ACC112 (cell line): Measurements from ENCODE around the gene RORB.

ENCODE experiments used
- H2AFZ ChIP-seq: fragments of 200-600 bp; sonication (generic); one replicate; pipeline ENCODE4 v1.6.0; 2017; ENCODE audit warnings: antibody characterized with exemption, low read length; ENCODE audit not compliant: unreplicated experiment
- H3K27ac ChIP-seq: fragments of 200-600 bp; sonication (generic); 2 replicates; pipeline ENCODE4 v1.5.1; 2014; ENCODE audit warnings: low read depth, mild to moderate bottlenecking, antibody characterized with exemption, low read length, moderate library complexity
- H3K27me3 ChIP-seq: fragments of 200-600 bp; sonication (generic); 2 replicates; pipeline ENCODE4 v1.6.1; 2014; ENCODE audit warnings: mild to moderate bottlenecking, antibody characterized with exemption, low read length, moderate library complexity, mixed read lengths; ENCODE audit not compliant: insufficient read depth
- H3K36me3 ChIP-seq: fragments of 200-600 bp; sonication (generic); 2 replicates; pipeline ENCODE4 v1.6.1; 2016; ENCODE audit warnings: mild to moderate bottlenecking, antibody characterized with exemption, low read length, moderate library complexity, mixed read lengths; ENCODE audit not compliant: insufficient read depth
- H3K4me1 ChIP-seq: fragments of 200-600 bp; sonication (generic); one replicate; pipeline ENCODE4 v1.6.1; 2016; ENCODE audit warnings: low read length, mixed read lengths; ENCODE audit not compliant: insufficient read depth, unreplicated experiment, control insufficient read depth
- H3K4me3 ChIP-seq: fragments of 200-600 bp; sonication (generic); 2 replicates; pipeline ENCODE4 v1.5.1; 2014; ENCODE audit warnings: mild to moderate bottlenecking, low read depth, low read length
- H3K79me2 ChIP-seq: fragments of 200-600 bp; sonication (generic); one replicate; pipeline ENCODE4 v1.6.0; 2016; ENCODE audit warnings: low read length; ENCODE audit not compliant: control insufficient read depth, unreplicated experiment, insufficient read depth

Gene RORB

GRCh38 chr9:74645007-74645639 is 148.0 kb downstream of the RORB start:
- no peaks in the 10 kb centered on the region for H3K36me3 ChIP-seq

DNA sequence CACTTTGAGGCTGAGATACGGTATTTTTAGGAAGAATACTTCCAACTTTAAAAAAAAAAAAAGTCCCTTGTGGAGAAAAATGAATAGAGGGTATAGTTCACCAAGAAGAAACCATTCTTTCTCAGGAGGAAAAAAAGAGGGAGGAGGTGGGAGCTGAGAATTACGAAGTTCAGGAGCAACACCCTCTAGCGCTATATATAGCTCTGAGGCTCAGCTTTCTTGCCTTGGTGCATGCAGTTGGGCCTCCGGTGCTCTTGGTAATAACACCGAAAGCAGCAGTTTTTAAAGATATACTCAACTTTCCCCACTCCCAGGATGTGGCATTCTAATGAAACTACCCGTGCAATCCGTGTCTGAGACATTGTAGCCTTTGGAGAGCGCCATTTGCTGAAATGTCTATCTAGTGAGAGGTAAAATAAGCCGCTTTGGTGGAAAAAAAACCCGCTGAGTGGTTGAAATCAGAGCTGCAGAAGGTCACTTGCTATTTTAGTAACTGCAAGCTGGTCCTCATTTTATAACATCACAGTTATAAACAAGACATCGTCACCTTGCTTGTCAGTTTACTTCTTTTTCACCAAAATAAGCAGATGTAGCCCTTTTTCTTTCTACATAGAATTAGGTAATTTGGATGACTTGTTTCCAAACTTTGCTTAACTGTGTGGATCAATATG is 156.4 kb downstream of the RORB start:
- Histone ChIP-seq H2AFZ (no peak overlapping the region), H3K4me1 (no peaks in the 10 kb centered on the region), H3K36me3 (no peaks in the 10 kb centered on the region), H3K27me3 (peaks cover 28% of the 10 kb centered on the region), H3K4me3 (no peak overlapping the region), H3K27ac (no peak overlapping the region), H3K79me2 (no peaks in the 10 kb centered on the region)

More at GRCh38 chr9:74645007-74645639, 148.0 kb downstream of the RORB start:
- Histone ChIP-seq H3K27ac (no peak overlapping the region), H3K27me3 (peaks cover 30% of the 10 kb centered on the region), H2AFZ (no peak overlapping the region), H3K79me2 (no peaks in the 10 kb centered on the region), H3K4me3 (no peak overlapping the region), H3K4me1 (no peaks in the 10 kb centered on the region)

DNA sequence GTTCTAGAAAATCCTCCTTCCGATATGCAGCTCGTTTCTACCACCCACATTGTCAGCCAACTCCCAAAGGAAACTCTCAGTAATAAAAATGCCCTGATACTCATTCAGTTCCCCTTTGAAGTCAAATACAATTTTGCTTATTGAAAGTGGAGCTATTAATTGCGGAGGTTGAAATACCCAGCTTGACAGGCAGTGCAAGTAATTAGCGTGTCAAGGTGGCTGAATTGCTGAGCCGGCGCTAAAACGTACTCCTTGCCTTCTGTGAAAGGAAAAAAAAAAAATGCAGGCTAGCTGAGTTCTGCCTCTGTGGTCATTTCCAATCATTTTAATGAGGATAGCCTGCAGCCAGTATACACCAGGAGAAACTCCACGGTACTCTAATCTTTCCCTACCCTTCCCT is 165.5 kb downstream of the RORB start:
- no peak overlapping the region for H3K4me3 ChIP-seq
- no peaks in the 10 kb centered on the region for H3K79me2 ChIP-seq
- H3K27ac ChIP-seq = no peak overlapping the region
- no peaks in the 10 kb centered on the region for H3K27me3 ChIP-seq
- H3K4me1 ChIP-seq = peaks cover 5% of the 10 kb centered on the region
- H3K36me3 ChIP-seq = no peaks in the 10 kb centered on the region
- no peak overlapping the region for H2AFZ ChIP-seq

GRCh38 chr9:74663439-74663838 is 166.3 kb downstream of the RORB start:
- H3K4me3 ChIP-seq = no peak overlapping the region
- H3K79me2 ChIP-seq = no peaks in the 10 kb centered on the region
- H3K27ac ChIP-seq = no peak overlapping the region
- peaks cover 5% of the 10 kb centered on the region for H3K4me1 ChIP-seq
- H3K27me3 ChIP-seq = no peaks in the 10 kb centered on the region
- no peaks in the 10 kb centered on the region for H3K36me3 ChIP-seq
- H2AFZ ChIP-seq = no peak overlapping the region

GRCh38 chr9:74666625-74667316 is 169.6 kb downstream of the RORB start:
- Histone ChIP-seq H2AFZ (no peak overlapping the region), H3K27me3 (no peaks in the 10 kb centered on the region), H3K79me2 (no peaks in the 10 kb centered on the region), H3K4me1 (peaks cover 5% of the 10 kb centered on the region), H3K4me3 (no peak overlapping the region), H3K27ac (peak overlapping the region; percentile 55), H3K36me3 (no peaks in the 10 kb centered on the region)

GRCh38 chr9:74672237-74672636 is 175.1 kb downstream of the RORB start:
- Histone ChIP-seq H2AFZ (no peak overlapping the region), H3K79me2 (no peaks in the 10 kb centered on the region), H3K36me3 (no peaks in the 10 kb centered on the region), H3K27ac (no peak overlapping the region), H3K4me1 (no peaks in the 10 kb centered on the region), H3K4me3 (no peak overlapping the region), H3K27me3 (peaks cover 5% of the 10 kb centered on the region; the same call in 1 of the 2 replicates)

DNA sequence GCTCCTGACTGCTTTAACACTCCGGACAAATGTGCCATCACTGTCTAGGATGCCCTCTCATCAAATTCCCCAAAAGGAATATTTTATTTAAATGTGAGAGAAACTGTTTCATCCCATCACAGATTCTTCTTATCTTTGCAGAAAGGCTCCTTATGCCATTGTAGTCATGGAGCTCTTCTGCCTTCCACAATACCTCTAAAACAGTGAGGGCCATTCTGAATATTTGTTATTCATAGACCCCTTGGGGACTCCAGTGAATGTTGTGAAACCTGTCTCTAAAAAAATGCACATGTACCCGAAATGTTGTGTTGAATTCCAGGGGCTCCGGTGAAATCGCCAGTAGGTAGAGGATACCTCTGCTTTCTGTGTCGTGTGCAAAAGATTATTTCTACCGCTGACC is 176.9 kb downstream of the RORB start:
- Histone ChIP-seq H2AFZ (no peak overlapping the region), H3K4me1 (no peaks in the 10 kb centered on the region), H3K27me3 (peaks cover 5% of the 10 kb centered on the region; the same call in 1 of the 2 replicates), H3K36me3 (no peaks in the 10 kb centered on the region), H3K27ac (no peak overlapping the region), H3K4me3 (no peak overlapping the region), H3K79me2 (no peaks in the 10 kb centered on the region)

DNA sequence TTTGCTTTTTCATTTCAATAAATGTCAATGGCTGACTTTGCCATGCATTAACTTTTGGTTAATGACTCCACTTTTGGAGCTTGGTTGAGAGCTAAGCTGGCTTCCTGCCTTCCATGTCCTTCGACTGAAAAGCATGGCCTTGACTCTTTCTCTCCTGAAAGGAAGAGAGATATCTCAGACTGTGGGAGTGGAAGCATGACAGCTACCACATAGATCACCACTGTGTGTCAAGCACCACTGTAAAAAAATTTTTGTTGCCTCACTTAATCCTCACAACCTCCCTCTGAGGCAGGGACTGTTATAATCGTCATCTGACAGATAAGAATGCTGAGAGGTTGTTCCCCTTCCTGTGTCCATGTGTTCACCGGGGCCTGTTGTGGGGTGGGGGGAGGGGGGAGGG is 184.8 kb downstream of the RORB start:
- no peak overlapping the region for H3K4me3 ChIP-seq
- H3K79me2 ChIP-seq = no peaks in the 10 kb centered on the region
- H3K36me3 ChIP-seq = no peaks in the 10 kb centered on the region
- H3K27ac ChIP-seq = no peak overlapping the region
- no peaks in the 10 kb centered on the region; the same call in 1 of the 2 replicates for H3K27me3 ChIP-seq
- H2AFZ ChIP-seq = no peak overlapping the region
- no peaks in the 10 kb centered on the region for H3K4me1 ChIP-seq

GRCh38 chr9:74683322-74683721 is 186.2 kb downstream of the RORB start:
- H3K4me3 ChIP-seq = no peak overlapping the region
- H3K27ac ChIP-seq = no peak overlapping the region
- H3K4me1 ChIP-seq = no peaks in the 10 kb centered on the region
- no peak overlapping the region for H2AFZ ChIP-seq
- no peaks in the 10 kb centered on the region for H3K36me3 ChIP-seq
- H3K79me2 ChIP-seq = no peaks in the 10 kb centered on the region
- no peaks in the 10 kb centered on the region; the same call in 1 of the 2 replicates for H3K27me3 ChIP-seq

DNA sequence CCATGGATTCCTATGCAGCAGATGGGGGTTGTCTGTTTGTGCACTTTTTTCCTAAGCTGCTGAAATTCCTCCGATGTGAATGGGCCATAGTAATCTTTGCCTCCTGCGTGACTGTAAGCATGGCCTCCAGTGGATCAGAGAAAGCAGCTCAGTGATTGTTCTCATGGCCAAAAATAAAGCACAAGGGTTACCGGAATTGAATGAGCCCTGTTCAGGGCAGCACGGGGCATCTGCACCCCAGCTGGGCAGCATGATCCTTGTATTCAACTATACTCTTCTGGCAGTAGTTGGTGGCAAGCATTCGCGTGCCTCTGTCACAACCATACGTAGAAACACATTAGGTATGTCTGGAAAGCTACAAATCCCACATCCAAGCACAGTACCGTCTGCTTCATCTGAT is 193.9 kb downstream of the RORB start:
- Histone ChIP-seq H3K4me1 (no peaks in the 10 kb centered on the region), H3K27me3 (peaks cover 14% of the 10 kb centered on the region; the same call in 1 of the 2 replicates), H3K79me2 (no peaks in the 10 kb centered on the region), H3K36me3 (no peaks in the 10 kb centered on the region), H3K27ac (no peak overlapping the region), H3K4me3 (no peak overlapping the region), H2AFZ (no peak overlapping the region)
